ENCODE results near the gene SP140L.
A peak's percentile ranks its signal among the peaks of the same experiment; 100 is the strongest.
"Not testable (repeated sequence)": the region's sequence is repeated elsewhere in the genome, so short reads cannot be mapped to it uniquely, and the experiment has no call there.

The SP140L gene

GRCh38 chr2:230362030-230362691, 35.2 kb downstream of the SP140L start:
- no peak for DNase-seq (ENCODE audit: low spot score)

GRCh38 chr2:230382108-230382507, 55.1 kb downstream of the SP140L start:
- no peak for DNase-seq (ENCODE audit: low spot score)

DNA sequence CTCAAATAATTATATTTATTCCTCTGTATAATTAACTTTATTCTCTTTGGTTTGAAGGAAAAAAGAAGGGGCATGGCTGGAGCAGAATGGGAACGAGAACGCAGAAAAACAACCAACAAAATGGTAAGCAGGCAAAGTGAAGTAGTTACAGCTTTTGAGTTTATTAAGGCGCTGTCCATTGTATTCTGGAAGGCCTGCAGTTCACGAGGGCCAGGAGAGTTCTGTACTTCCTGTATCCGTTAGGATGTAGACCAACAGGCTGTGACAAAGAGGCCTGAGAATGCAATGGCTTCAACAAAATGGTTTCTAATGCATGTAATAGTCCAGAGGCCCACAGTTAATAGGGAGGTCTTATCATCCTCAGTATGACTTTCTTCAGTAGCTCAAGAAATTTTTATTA, 56.5 kb downstream of the SP140L start:
- no peak for DNase-seq (ENCODE audit: low spot score)

DNA sequence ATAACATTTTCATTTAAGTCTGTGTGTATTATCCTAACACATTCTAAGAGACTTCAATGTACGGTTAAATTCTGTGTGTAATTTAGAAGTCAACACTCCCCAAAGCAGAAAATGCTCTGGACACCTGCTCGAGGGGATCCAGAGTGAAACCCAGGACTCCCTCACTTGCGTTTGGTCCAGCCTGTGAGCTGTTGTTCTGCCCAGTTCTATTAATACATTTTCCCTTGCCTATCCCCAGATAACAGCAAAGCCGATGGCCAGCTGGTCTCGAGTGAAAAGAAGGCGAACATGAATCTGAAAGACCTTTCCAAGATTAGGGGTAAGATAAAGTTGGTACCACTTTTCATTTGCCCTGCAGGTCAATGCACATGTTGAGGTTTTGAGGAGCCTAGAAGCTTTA, 58.0 kb downstream of the SP140L start:
- DNase-seq (ENCODE audit: low spot score), result no peak

GRCh38 chr2:230394301-230394700, 67.3 kb downstream of the SP140L start:
- DNase-seq (ENCODE audit: low spot score), result no peak

- not testable (repeated sequence) for DNase-seq (ENCODE audit: low spot score)
Observed at GRCh38 chr2:230398698-230399097, 71.7 kb downstream of the SP140L start.

DNA sequence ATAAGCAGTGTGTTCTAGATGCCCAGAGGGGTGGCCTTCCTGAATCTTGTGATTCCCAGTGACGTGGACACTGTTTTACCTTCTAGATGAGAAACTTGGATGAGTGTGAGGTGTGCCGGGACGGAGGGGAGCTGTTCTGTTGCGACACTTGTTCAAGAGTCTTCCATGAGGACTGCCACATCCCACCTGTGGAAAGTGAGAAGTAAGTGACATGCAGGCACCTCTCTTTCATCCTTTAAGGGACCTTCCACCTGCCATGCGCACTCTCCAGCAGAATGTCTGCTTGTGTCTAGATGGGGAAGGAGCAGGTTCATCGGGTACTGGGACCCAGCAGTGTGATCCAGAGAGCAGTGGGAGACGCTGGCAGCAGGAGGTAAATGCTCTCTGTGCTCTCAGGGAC, 73.0 kb downstream of the SP140L start:
- no peak for DNase-seq (ENCODE audit: low spot score)

GRCh38 chr2:230400454-230400853, 73.5 kb downstream of the SP140L start:
- DNase-seq (ENCODE audit: low spot score), result no peak

GRCh38 chr2:230401026-230401425, 74.0 kb downstream of the SP140L start:
- DNase-seq (ENCODE audit: low spot score), result not testable (repeated sequence)

DNA sequence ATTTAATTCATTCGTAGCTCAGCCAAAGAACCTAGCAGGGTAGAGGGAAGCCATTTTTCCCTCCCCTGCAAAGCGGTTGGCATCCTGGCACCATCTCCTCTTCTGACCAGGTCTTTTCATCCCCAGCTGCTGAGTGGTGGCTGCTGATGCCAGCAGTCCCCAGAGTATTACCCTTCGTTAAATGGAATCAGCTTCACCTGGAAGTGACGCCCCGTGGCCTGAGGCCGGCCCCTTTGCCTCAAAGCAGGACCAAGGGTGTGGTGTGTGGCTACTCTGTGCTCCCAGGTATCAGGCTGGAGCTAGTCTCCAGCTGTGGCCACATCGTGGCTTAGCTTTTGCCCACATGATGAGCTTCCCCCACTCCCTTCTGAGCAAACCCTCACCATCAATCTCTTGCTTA, 76.8 kb downstream of the SP140L start:
- DNase-seq (ENCODE audit: low spot score), result no peak

GRCh38 chr2:230405824-230406223, 78.8 kb downstream of the SP140L start:
- DNase-seq (ENCODE audit: low spot score), result no peak

DNA sequence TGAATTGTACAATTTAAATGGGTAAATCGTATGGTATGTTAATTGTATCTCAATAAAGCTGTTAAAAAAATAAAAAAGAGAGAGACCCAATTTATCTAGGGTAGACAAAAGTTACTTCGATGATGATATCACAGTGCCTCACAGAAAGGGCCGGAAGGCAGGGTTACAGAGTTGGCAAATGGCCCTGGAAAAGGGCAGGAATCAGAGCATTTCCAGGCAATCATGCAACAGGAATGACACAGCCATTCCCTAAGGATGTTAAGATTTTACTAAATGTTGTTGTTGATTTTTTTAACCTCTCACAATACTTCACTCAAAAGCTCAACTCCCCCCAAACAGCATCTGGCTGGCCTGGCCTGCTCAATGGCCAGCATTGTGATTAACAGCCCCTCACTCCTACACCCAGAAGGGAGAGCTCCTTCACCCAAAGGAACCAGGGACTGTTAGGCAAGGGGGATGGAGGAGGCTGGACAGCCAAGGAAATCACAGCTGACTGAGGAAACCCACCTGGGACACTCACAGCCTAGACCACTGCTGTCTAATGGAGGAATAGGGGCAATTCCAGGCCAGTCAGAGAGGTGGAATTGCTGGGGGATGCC, 81.3 kb downstream of the SP140L start:
- DNase-seq (ENCODE audit: low spot score), result no peak

GRCh38 chr2:230409316-230409715, 82.3 kb downstream of the SP140L start:
- DNase-seq (ENCODE audit: low spot score), result not testable (repeated sequence)

DNA sequence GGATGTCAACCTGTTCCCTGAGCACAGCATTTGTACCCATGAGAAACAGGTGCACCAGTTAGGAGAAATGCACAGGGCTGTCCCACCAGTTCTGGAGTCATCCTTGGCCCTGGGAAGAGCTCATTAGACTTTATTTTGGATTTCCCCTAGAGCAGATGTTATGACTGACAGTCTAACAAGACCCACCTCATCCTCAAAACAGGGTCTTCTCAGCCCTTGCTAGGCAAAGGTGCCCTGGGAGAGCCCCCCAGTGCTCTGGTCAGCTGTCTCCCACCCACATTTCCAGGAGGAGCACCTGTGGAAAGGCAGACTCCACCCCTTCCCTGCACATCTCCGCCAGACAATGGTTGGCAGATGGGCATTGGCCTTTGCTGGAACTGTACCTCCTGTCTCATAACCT, 83.3 kb downstream of the SP140L start:
- no peak for DNase-seq (ENCODE audit: low spot score)

DNA sequence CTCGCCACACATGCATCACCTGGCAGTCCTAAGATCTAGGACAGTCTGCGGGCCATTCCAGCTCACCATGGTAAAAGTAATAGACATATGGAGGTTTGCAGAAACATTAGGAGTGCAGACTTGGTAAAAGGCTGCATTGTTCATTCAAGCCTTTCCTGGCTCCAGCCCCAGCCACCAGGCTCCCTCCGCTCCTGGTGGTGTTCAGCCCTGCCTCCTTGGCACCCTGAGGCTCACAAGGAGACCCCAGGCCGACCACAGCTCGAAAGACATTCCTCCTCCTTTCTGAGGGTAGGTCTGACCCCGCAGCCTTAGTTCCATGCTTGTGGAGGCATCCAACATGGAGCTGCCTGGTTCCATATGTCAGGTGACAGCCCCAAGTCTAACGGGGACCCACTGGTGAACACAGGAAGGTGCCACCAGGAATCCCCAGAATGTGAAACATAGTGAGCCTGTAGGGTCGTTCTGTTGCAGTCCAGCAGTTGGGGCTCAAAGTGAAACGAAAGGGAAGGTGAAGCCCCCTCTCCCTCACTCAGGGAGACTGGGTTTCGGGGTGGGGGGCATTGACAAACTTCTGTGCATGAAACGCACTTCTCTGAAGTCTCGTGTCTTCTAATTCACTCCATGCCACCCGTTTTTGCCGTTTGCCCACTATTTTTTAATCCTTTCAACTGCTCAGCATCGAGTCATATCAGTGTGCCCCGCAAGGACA, 84.0 kb downstream of the SP140L start:
- DNase-seq (ENCODE audit: low spot score), result no peak

- peak; percentile 34 for DNase-seq (ENCODE audit: low spot score)
Observed at GRCh38 chr2:230411570-230412370, 84.8 kb downstream of the SP140L start.

DNA sequence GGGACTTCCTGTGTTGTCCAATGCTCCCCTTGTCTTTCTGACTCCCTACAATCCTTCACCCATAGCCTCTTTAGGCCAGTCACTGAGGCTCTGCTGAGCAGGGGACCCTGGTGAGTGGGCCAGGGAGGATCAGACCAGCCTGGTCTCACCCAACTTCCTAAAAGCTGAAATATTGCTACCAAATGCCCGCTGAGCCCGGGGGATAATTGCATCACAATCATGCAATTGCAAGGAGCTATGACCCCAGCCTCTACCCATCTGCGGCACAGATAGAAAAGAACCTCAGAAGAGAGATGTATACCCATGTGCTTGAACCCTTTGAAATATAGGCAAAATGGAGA, 85.3 kb downstream of the SP140L start:
- no peak for DNase-seq (ENCODE audit: low spot score)

DNA sequence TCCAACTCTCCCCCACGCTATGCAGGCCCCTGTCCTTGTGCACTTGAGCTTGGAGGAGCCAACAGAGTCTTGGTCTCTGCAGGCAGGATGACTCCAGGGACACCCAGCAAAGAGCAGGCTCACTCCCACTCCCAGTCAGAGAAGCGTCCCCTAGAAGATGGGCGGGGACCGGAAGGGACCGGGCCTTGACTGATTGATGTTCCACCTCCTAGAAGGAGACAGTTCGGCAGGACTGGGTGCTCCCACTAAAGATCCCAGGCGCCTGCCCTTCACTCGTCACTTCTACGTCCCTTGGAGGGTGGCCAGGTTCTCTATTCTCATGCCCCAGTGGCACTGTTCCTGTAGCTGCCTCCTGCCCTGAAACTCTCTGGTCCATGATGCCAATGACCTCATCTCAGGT, 85.9 kb downstream of the SP140L start:
- no peak for DNase-seq (ENCODE audit: low spot score)

GRCh38 chr2:230413479-230413878, 86.5 kb downstream of the SP140L start:
- no peak for DNase-seq (ENCODE audit: low spot score)

- DNase-seq (ENCODE audit: low spot score), result no peak
Observed at GRCh38 chr2:230414302-230414701, 87.3 kb downstream of the SP140L start.

DNA sequence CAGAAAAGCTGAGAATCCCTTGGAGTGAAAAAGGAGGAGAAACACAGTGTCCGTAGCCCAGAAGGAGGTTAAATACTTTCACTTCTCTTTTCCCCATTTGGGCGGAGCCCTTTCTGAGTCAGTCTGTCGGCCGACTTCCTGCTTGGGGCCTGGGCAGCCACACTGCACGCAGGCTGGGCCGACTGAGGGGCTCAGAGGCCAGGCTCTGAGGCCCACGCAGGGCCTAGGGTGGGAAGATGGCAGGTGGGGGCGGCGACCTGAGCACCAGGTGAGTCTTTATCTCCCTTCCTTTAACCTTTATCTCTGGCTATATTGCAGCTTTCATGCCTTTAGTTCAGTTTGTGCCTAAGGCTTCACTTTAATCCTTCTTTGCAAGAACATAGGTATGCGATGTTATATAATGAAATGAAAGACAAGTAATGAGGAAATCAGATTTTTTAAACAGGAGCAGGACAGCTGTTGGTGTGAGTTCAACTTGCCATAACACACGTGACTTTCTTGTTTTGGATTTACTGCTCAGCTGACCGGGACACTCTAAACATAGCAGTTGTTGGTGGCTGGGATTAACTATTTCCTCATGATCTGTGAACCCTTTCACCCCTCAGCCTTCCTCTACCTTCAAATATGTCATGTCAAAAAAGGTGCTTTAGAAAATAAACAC, 89.2 kb downstream of the SP140L start, which contains the start of gene SP100:
Gene SP100 (plus strand): TSS at position 141 of the 661 bp plus-strand sequence. CDS start 96 bp downstream, at position 237.
- peak; percentile 73 for DNase-seq (ENCODE audit: low spot score)

DNA sequence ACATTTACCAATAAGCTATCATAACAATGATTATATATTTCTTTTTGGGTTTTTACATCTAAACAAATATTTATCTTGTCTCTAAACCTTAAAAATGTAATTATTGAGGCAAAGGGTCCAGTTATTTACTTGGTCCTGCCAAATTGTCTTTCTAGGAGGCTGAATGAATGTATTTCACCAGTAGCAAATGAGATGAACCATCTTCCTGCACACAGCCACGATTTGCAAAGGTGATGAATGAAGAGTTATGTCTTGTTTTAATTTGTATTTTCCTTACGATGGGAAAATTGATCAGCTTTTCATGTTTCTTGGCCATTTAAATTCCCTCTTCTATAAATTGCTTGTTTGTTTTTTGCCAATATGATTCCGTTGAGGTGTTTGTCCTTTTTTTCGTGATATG, 90.4 kb downstream of the SP140L start:
- no peak for DNase-seq (ENCODE audit: low spot score)
